Liver (tissue), 3 donors: ENCODE results near the gene HSD17B8.

Experiments
- CTCF ChIP-seq: fragments of 150-350 bp; IDR thresholded peaks from 2 replicates; pipeline ENCODE4 v1.5.1; 2017; ENCODE audit warnings: improper control_type of control experiment, low read depth, low read length; ENCODE audit not compliant: missing input control
- RAD21 ChIP-seq, 2 donors: IDR thresholded peaks; 2 replicates each; pipeline ENCODE4 v1.6.1; 2016; ENCODE audit warnings: antibody characterized with exemption in 2 of 2, mild to moderate bottlenecking in 2 of 2
- SP1 ChIP-seq: IDR thresholded peaks from 2 replicates; pipeline ENCODE4 v1.6.1; 2018; ENCODE audit warnings: antibody characterized with exemption, mild to moderate bottlenecking
- TAF1 ChIP-seq: conservative IDR thresholded peaks from 2 replicates; pipeline ENCODE4 v1.6.1; 2016; ENCODE audit warnings: antibody characterized with exemption, mild to moderate bottlenecking
- YY1 ChIP-seq: IDR thresholded peaks from 2 replicates; pipeline ENCODE4 v1.6.1; 2016; ENCODE audit warnings: antibody characterized with exemption, mild to moderate bottlenecking
- donor health status: healthy.
- donor health status: healthy.

DNA sequence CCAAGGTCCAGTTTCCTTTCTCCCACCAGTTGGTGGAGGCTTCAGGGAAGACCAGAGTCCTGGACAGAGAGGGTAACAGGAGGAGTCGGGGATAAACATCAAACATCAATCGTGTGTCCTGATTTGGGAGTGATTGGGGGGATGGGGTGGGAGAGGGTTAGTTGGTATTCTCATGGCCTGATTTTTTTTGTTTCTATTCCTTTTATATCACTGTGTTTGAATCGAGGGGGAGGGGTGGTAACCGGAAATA lies 365 bp upstream of the HSD17B8 start:
- TF ChIP-seq CTCF (no peak), RAD21 (IDR thresholded peaks at IDR 0.05) (no peak), TAF1 (no peak), SP1 (no peak), YY1 (no peak)
